HG02981 (cell line): ENCODE measurements around the gene PDCD1.
"Not testable (repeated sequence)": the region's sequence is repeated elsewhere in the genome, so short reads cannot be mapped to it uniquely, and the experiment has no call there.

ENCODE experiments used
- ATAC-seq: cut with Tn5 transposase; IDR thresholded peaks from one replicate; pipeline ENCODE4 v1.9.1; 2021; ENCODE audit warnings: mild to moderate bottlenecking, moderate library complexity; ENCODE audit not compliant: unreplicated experiment

The PDCD1 gene

GRCh38 chr2:241858206-241859016, at the start of gene PDCD1:
PDCD1 (minus strand) TSS chr2:241858894; CDS start chr2:241858838, 56 bp downstream.
- no peak for ATAC-seq

- ATAC-seq, result not testable (repeated sequence)
Measured at GRCh38 chr2:241907831-241908230, 49.1 kb upstream of the PDCD1 start.

- ATAC-seq, result no peak
Measured at GRCh38 chr2:241906826-241907570, 48.3 kb upstream of the PDCD1 start.

- not testable (repeated sequence) for ATAC-seq
Measured at GRCh38 chr2:241906378-241906770, 47.7 kb upstream of the PDCD1 start.

- no peak for ATAC-seq
Measured at GRCh38 chr2:241905716-241906377, 47.2 kb upstream of the PDCD1 start.

- ATAC-seq, result no peak
Measured at GRCh38 chr2:241904791-241905710, 46.4 kb upstream of the PDCD1 start.

- ATAC-seq, result no peak
Measured at GRCh38 chr2:241904011-241904718, 45.5 kb upstream of the PDCD1 start.

GRCh38 chr2:241903121-241904010, 44.7 kb upstream of the PDCD1 start:
- no peak for ATAC-seq

GRCh38 chr2:241902357-241902991, 43.8 kb upstream of the PDCD1 start:
- ATAC-seq, result no peak

GRCh38 chr2:241901500-241902351, 43.0 kb upstream of the PDCD1 start:
- ATAC-seq, result no peak

GRCh38 chr2:241901018-241901380, 42.3 kb upstream of the PDCD1 start:
- no peak for ATAC-seq

- no peak for ATAC-seq
Measured at GRCh38 chr2:241900251-241901017, 41.7 kb upstream of the PDCD1 start.

- ATAC-seq, result no peak
Measured at GRCh38 chr2:241898463-241899270, 40.0 kb upstream of the PDCD1 start.

- no peak for ATAC-seq
Measured at GRCh38 chr2:241897231-241897916, 38.7 kb upstream of the PDCD1 start.

GRCh38 chr2:241896746-241897201, 38.1 kb upstream of the PDCD1 start:
- no peak for ATAC-seq
